GM19324 (cell line): ENCODE results near the gene GPR153.
"Not testable (repeated sequence)": the region's sequence is repeated elsewhere in the genome, so short reads cannot be mapped to it uniquely, and the experiment has no call there.

Experiments used
- ATAC-seq: cut with Tn5 transposase; IDR thresholded peaks from one replicate; pipeline ENCODE4 v1.9.1; 2021; ENCODE audit warnings: mild to moderate bottlenecking, moderate library complexity; ENCODE audit not compliant: unreplicated experiment, low FRiP score

GPR153 gene

DNA sequence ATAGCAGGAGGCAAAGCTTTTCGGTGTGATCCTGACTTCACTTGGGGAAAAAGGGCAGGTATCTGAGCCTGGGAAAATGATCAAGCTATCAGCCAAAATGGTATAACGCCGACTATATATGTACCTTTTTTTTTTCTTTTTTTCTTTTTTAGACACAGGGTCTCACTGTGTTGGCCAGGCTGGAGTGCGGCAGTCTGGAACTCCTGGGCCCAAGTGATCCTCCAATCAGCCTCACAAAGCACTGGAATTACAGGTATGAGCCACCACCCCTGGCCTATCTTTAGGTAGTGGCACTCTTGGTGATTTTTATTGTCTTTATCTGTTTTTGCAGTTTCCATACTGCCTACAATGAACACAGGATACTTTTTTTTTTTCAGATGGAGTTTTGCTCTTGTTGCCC is 23.8 kb downstream of the GPR153 start:
- ATAC-seq: no peak

DNA sequence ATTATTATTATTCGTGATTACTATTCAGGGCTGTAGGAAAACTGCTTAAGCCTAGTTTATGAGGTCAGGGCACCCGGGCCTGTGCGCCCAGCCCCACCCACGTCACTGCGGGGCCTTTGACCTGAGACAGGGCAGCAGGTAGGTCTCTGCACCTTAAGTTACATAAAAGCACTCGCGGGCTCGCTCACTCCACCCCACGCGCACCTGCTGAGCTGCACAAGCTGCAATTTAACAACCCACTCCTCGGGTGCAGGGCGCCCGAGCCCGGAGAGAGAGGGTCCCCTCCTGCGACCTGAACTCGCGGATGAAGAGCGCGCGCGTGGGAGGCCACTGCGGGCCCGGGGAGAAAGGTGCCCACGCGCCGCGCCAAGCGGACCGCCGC is 25.6 kb downstream of the GPR153 start:
- no peak for ATAC-seq

DNA sequence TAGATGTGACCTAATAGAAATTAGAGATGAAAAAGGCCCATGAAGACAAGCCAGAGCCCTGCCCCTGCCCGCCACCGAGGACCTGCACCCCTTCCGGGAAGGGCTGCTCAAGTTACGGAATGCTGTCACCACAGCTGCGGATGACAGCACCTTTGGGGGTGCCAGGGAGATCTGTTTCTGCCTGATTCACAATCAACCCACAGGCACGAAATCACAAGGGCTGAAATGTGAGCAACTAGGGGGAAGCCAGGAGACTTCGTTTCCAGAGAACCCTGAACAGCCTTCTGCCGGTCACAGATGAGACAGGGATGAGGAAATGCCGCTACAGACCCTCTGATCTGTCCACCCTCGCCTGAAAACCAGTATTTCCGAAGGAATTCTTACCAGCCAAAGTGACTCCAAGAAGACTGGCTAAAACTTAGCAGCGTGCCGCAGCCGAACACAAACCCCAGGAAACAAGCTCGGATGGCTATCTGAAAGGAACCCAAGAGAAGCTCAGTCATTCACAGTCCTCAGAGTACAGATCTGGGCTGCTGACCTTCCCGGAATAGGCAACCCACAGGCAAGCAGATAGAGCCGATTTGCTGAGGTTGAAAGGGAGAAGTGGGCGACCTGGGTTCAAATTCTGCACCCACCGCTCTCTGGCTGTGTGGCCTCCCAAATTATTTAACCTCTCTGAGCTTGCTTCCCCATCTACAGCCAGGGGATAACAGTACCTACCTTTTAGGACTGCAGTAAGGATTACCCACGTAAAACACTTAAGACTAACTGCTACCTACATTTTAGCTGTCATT is 26.2 kb downstream of the GPR153 start:
- no peak for ATAC-seq

DNA sequence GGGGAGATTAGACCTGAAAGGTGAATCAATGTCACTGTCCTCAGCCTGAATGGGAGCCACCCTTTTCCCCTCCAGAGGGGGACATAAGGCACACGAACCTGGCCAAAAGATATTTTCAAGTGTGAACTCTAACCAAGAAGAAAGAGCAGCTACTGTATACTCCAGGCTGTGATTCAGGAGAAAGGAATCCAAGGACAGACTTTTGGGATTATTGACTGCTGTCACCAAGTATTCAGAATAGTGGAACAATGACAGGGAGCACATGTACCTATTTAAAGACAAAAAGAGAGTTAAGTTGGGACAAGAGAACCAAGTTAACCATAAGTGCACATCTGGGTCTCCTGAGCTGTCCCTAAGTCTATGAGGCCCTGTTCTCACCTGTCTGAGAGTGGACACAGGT is 27.5 kb downstream of the GPR153 start:
- no peak for ATAC-seq

GRCh38 chr1:6225651-6226050 is 35.2 kb downstream of the GPR153 start:
- no peak for ATAC-seq

GRCh38 chr1:6224718-6225117 is 36.2 kb downstream of the GPR153 start:
- no peak for ATAC-seq

DNA sequence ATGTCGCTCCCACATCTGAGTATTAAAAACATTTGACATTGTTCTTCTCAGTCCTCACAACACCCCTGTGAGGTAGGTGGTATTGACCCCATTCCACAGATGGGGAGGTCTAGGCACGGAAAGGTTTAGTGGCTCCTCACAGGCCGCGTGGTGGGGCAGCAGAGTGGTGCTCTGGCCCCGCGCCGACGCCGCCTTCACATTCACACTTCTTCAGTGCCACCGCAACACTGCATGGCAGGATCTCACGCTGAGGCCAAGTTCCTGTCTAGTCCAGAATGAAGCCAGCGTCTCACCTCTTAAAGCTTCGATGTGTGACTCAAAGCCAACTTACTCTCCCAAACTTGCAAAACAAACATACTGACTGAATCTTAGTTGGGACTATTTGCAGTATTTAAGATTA is 37.3 kb downstream of the GPR153 start:
- no peak for ATAC-seq

DNA sequence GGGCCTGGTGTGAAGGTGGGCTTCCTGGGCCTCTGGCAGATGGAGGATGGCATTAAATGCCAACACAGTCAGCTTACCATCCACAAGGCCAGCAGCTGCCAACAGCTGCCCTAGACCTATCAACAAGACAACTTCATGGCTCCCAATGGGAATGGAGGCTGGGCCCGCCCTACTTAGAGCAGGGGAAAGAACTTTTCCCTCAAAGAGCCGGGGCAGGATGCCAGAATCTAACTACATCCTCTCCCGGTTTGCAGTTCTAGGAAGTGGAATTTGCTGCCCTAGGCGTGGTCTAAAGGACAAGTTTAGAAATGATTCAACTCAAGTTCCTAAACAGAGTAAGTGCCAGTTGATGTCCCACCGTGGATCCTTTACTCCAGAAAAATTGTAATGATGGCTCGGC is 38.3 kb downstream of the GPR153 start:
- no peak for ATAC-seq

- no peak for ATAC-seq
Measured at GRCh38 chr1:6221210-6221784, 39.6 kb downstream of the GPR153 start.

DNA sequence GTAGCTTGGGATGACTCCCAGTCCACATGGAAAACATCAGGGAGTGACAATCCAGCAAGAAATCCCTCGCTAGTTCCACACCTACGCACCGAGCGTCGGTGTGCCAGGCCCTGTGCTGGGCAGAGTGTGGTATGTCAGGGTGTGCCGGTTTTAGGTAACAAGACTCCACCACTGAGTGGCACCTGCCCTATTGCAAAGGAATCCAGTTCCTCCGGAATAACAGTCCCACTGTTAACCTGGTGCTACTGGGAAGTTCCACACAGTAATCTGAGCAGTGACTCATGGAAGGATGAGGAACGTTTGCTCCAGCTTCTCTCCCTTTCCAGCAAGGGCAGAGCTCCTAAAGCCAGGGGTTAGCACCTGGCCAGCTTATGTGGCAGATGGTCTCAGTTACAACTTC is 40.7 kb downstream of the GPR153 start:
- ATAC-seq: no peak

GRCh38 chr1:6219641-6220040 is 41.3 kb downstream of the GPR153 start:
- not testable (repeated sequence) for ATAC-seq

- no peak for ATAC-seq
Measured at GRCh38 chr1:6218375-6219164, 42.3 kb downstream of the GPR153 start.

DNA sequence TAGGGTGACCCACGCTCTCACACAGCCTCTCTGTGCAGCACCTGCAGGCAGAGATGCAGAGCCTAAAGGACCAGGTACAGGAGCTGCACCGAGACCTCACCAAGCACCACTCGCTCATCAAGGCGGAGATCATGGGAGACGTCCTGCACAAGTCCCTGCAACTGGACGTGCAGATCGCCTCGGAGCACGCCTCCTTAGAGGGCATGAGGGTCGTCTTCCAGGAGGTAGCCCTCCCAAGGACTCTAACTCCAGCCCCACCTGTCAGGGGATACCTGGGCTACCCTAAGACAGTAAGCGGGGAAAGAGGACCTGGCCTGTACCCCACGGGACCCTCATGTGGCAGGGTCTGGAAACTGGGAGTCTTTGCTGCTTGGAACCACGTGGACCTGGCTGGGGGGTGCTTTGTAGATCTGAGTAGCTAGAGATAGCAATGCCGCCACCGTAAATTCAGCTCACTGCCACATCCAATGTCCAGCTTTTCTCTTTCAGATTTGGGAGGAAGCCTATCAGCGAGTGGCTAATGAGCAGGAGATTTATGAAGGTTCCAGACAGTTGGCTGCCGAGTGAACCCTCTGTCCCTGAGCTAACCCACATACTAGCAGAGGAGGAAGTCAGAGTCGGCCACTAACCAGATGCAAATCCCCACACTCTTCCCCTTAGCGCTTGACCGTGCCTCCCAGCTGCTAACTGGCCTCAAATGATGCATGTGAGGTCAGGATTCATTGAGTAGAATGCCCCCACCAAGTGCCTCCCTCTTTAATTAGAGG is 48.5 kb downstream of the GPR153 start:
- ATAC-seq: no peak

GRCh38 chr1:6211731-6212130 is 49.2 kb downstream of the GPR153 start:
- no peak for ATAC-seq

GRCh38 chr1:6210591-6211355 is 50.1 kb downstream of the GPR153 start:
- ATAC-seq: no peak

- no peak for ATAC-seq
Measured at GRCh38 chr1:6209661-6210580, 51.0 kb downstream of the GPR153 start.

DNA sequence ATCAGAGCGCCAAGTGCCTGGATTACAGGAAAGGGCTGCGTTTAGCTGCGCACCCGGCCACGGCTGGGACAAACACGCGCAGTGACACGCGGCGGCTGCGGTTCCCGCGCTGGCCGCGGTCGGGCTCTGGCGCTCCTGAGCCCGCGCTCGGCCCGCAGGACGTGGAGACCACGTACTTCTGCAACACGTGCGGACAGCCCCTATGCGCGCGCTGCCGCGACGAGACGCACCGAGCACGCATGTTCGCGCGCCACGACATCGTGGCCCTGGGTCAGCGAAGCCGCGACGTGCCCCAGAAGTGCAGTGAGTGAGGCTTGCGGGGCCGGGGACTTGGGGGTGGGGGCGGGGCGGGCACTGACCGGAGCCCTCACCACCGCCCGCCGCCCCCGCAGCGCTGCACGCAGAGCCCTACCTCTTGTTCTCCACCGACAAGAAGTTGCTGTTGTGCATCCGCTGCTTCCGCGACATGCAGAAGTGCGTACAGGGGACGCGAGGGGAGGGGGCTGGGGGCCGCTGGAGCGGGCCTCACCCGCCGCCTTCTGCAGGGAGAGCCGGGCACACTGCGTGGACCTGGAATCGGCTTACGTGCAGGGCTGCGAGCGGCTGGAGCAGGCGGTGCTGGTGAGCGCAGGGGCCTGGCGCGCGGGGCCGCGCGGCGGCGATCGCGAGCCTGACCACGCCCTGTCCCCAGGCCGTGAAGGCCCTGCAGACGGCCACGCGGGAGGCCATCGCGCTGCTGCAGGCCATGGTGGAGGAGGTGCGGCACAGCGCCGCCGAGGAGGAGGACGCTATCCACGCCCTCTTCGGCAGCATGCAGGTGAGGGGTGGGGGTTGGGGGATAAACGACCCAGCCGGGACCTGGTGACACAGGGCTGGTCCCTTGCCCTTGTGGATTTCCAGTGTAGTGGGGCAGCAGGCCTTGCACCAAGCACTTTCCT is 51.9 kb downstream of the GPR153 start:
- no peak for ATAC-seq

DNA sequence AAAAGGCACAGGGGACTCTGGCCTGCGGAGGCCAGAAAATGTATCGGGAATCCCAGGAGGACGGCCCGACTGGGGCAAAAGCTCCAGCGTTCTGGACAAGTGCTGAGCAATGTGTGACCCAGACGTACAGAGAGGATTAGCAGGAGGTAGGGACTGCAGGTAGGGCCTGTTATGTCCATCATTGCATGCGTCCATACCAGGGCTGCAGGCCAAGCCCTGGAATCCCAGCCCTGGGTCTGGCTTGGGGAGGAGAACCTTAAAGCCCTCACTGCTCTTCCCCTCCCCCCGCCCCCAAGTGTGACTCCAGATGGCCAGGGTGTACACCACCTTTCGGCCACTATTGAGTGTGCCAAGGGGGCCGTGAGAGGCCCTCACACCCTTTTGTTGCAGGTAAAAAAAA is 53.0 kb downstream of the GPR153 start:
- ATAC-seq: no peak
